ENCODE measurements around the gene RABL3. TPM values are rescaled to one million over a fixed set of nuclear protein-coding genes. Genes with fewer than 3 reads are reported as not detected.

The RABL3 gene
- total and polyA plus RNA-seq, 2 of the 13 experiments (the other 11 are each of a cell fraction or from before 2014, with no cell fraction given): 4.8 to 31.9 TPM

GRCh38 chr3:120730576-120731542, 11.5 kb downstream of the RABL3 start:
- no TSS peak for BruUV-seq (replicated peaks)
- no peaks in the 10 kb centered on the region for H3K27me3 ChIP-seq (ENCODE audit: control insufficient read depth in 1 of 2, insufficient read depth in 2 of 2, low read length in 2 of 2)
- ChIA-PET CTCF (ENCODE audit: low intra/inter-chr PET ratio, low total read pairs) (no interaction called here), POLR2A (no interaction called here)
- no peak overlapping the region for H3K4me3 ChIP-seq (replicated peaks in 1 of 3; ENCODE audit: insufficient read depth in 1 of 3, low read depth in 2 of 3, low read length in 3 of 3)
- H3K27ac ChIP-seq (ENCODE audit: extremely low read length, insufficient read depth, low read length): no peak overlapping the region
- WGBS (ENCODE audit: low lambda C conversion rate): 99% methylated on average over 4 of the region's 4 CpGs
- H3K36me3 ChIP-seq (replicated peaks in 1 of 2; ENCODE audit: control insufficient read depth in 1 of 2, insufficient read depth in 2 of 2, low read length in 2 of 2): peaks cover 0 to 2% of the 10 kb centered on the region in 2 experiments; a peak in 2 of 5 replicates
- no peaks in the 10 kb centered on the region for H3K9me3 ChIP-seq (ENCODE audit: low read length)
- intact Hi-C loops (cut with micrococcal nuclease; ENCODE audit: unreplicated experiment): no loop called here
- in situ Hi-C loops (cut with HindIII; ENCODE audit: extremely low pct_ligation_motif_present, low pct_unique_long_range_greater_than_20kb): no loop called here
- no peaks in the 10 kb centered on the region for H4K20me1 ChIP-seq (ENCODE audit: insufficient read depth, low read length)
- no peak overlapping the region for H3K4me2 ChIP-seq (ENCODE audit: low read depth, low read length)
- ATAC-seq (no peak), DNase-seq (ENCODE audit: low spot score) (no peak), FAIRE-seq (no peak)
- no peaks in the 10 kb centered on the region for H3K4me1 ChIP-seq (ENCODE audit: insufficient read depth, low read length)
- H3K9ac ChIP-seq (ENCODE audit: insufficient read depth, low read depth, low read length): no peak overlapping the region
- H3K79me2 ChIP-seq (ENCODE audit: insufficient read depth, low read length): no peaks in the 10 kb centered on the region
- no peak for TF ChIP-seq ZBTB7A (CRISPR knock-in tag; IDR thresholded peaks at IDR 0.05)
- no peak overlapping the region for H2AFZ ChIP-seq (ENCODE audit: low read length)

GRCh38 chr3:120726791-120727190, 15.5 kb downstream of the RABL3 start:
- Histone ChIP-seq H3K9ac (ENCODE audit: insufficient read depth, low read depth, low read length) (no peak overlapping the region), H4K20me1 (ENCODE audit: insufficient read depth, low read length) (no peaks in the 10 kb centered on the region), H3K4me1 (ENCODE audit: insufficient read depth, low read length) (no peaks in the 10 kb centered on the region), H2AFZ (ENCODE audit: low read length) (no peak overlapping the region), H3K4me3 (replicated peaks in 1 of 3; ENCODE audit: insufficient read depth in 1 of 3, low read depth in 2 of 3, low read length in 3 of 3) (no peak overlapping the region), H3K27me3 (ENCODE audit: control insufficient read depth in 1 of 2, insufficient read depth in 2 of 2, low read length in 2 of 2) (no peaks in the 10 kb centered on the region), H3K36me3 (replicated peaks in 1 of 2; ENCODE audit: control insufficient read depth in 1 of 2, insufficient read depth in 2 of 2, low read length in 2 of 2) (peaks cover 0 to 2% of the 10 kb centered on the region in 2 experiments; a peak in 2 of 5 replicates), H3K79me2 (ENCODE audit: insufficient read depth, low read length) (no peaks in the 10 kb centered on the region), H3K4me2 (ENCODE audit: low read depth, low read length) (no peak overlapping the region), H3K27ac (ENCODE audit: extremely low read length, insufficient read depth, low read length) (no peak overlapping the region), H3K9me3 (ENCODE audit: low read length) (no peaks in the 10 kb centered on the region)
- CTCF ChIA-PET (ENCODE audit: low intra/inter-chr PET ratio, low total read pairs): no interaction called here
- POLR2A ChIA-PET: no interaction called here
- no peak for ATAC-seq
- FAIRE-seq: no peak
- in situ Hi-C loops (cut with HindIII; ENCODE audit: extremely low pct_ligation_motif_present, low pct_unique_long_range_greater_than_20kb) (no loop called here), intact Hi-C loops (cut with micrococcal nuclease; ENCODE audit: unreplicated experiment) (no loop called here)
- BruUV-seq (replicated peaks): no TSS peak
- no peak for DNase-seq (ENCODE audit: low spot score)
- TF ChIP-seq GZF1 (CRISPR knock-in tag; IDR thresholded peaks at IDR 0.05): no peak
- no peak for TF ChIP-seq ZNF562 (CRISPR knock-in tag; IDR thresholded peaks at IDR 0.05; ENCODE audit: borderline replicate concordance)
- TF ChIP-seq NR2F6 (IDR thresholded peaks at IDR 0.05): no peak
- no peak for TF ChIP-seq NR2F6 (CRISPR knock-in tag; IDR thresholded peaks at IDR 0.05)
- TF ChIP-seq ZSCAN12 (CRISPR knock-in tag; IDR thresholded peaks at IDR 0.05): no peak
- TF ChIP-seq ESRRA (CRISPR knock-in tag; IDR thresholded peaks at IDR 0.05; ENCODE audit: low read depth): no peak
- no peak for TF ChIP-seq ZNF720 (CRISPR knock-in tag; IDR thresholded peaks at IDR 0.05)
- WGBS (ENCODE audit: low lambda C conversion rate): 94% methylated on average over 1 of the region's 1 CpG

Measured in HepG2 (cell line).